H9 (cell line): ENCODE results near the gene BDH1. TPM values are rescaled to one million over a fixed set of nuclear protein-coding genes. Genes with fewer than 3 reads are reported as not detected.

Experiments used
- DNase-seq: peaks from one replicate; pipeline ENCODE4 v3.0.0-alpha.2; 2017
- H2AFZ ChIP-seq: one replicate; pipeline ENCODE4 v1.6.1; 2013; ENCODE audit warnings: mild to moderate bottlenecking, low read length, control low read depth, moderate library complexity
- H2AK5ac ChIP-seq: 2 replicates; pipeline ENCODE4 v1.6.1; 2013; ENCODE audit warnings: low read length, control low read depth, mixed read lengths; ENCODE audit not compliant: insufficient read length
- H2BK120ac ChIP-seq: one replicate; pipeline ENCODE4 v1.6.1; 2013; ENCODE audit warnings: low read depth, mild to moderate bottlenecking, low read length, control low read depth, inconsistent platforms; ENCODE audit not compliant: poor library complexity, severe bottlenecking
- H2BK12ac ChIP-seq: 2 replicates; pipeline ENCODE4 v1.6.1; 2013; ENCODE audit warnings: low read length, control low read depth, mixed read lengths, low read depth; ENCODE audit not compliant: insufficient read length
- H2BK15ac ChIP-seq: 2 replicates; pipeline ENCODE4 v1.6.1; 2013; ENCODE audit warnings: low read depth, low read length, control low read depth
- H2BK20ac ChIP-seq: one replicate; pipeline ENCODE4 v1.6.1; 2013; ENCODE audit warnings: low read depth, mild to moderate bottlenecking, low read length, control low read depth, inconsistent platforms; ENCODE audit not compliant: poor library complexity, severe bottlenecking
- H2BK5ac ChIP-seq: 2 replicates; pipeline ENCODE4 v1.6.1; 2013; ENCODE audit warnings: low read length, control low read depth, mixed read lengths; ENCODE audit not compliant: insufficient read length
- H3K14ac ChIP-seq: 2 replicates; pipeline ENCODE4 v1.6.1; 2013; ENCODE audit warnings: low read length, control low read depth; ENCODE audit not compliant: insufficient read depth
- H3K18ac ChIP-seq: 2 replicates; pipeline ENCODE4 v1.6.1; 2013; ENCODE audit warnings: low read depth, mild to moderate bottlenecking, mixed read lengths, low read length, control low read depth; ENCODE audit not compliant: insufficient read length
- H3K23ac ChIP-seq: 2 replicates; pipeline ENCODE4 v1.6.1; 2013; ENCODE audit warnings: low read length, control low read depth, mixed read lengths, low read depth; ENCODE audit not compliant: insufficient read length
- H3K23me2 ChIP-seq: 2 replicates; pipeline ENCODE4 v1.6.1; 2013; ENCODE audit warnings: low read depth, mild to moderate bottlenecking, mixed read lengths, low read length, control low read depth; ENCODE audit not compliant: insufficient read length, poor library complexity, severe bottlenecking
- H3K27ac ChIP-seq: 2 replicates; pipeline ENCODE4 v1.5.1; 2013; ENCODE audit warnings: low read length, control low read depth, mixed read lengths, low read depth; ENCODE audit not compliant: insufficient read length
- H3K27me3 ChIP-seq: 2 replicates; pipeline ENCODE4 v1.6.1; 2013; ENCODE audit warnings: low read length, control low read depth, inconsistent platforms; ENCODE audit not compliant: insufficient read depth
- H3K4ac ChIP-seq: 2 replicates; pipeline ENCODE4 v1.6.1; 2013; ENCODE audit warnings: low read depth, mild to moderate bottlenecking, control low read depth, inconsistent platforms, low read length, moderate library complexity
- H3K4me1 ChIP-seq: 2 replicates; pipeline ENCODE4 v1.6.1; 2013; ENCODE audit warnings: low read length, control low read depth, inconsistent platforms; ENCODE audit not compliant: insufficient read depth
- H3K4me2 ChIP-seq: 2 replicates; pipeline ENCODE4 v1.6.1; 2013; ENCODE audit warnings: low read length, control low read depth, mixed read lengths; ENCODE audit not compliant: insufficient read length, insufficient read depth
- H3K56ac ChIP-seq: 2 replicates; pipeline ENCODE4 v1.6.1; 2013; ENCODE audit warnings: low read depth, mild to moderate bottlenecking, mixed read lengths, low read length, control low read depth; ENCODE audit not compliant: insufficient read length
- H3K79me1 ChIP-seq: 2 replicates; pipeline ENCODE4 v1.6.1; 2013; ENCODE audit warnings: low read depth, mild to moderate bottlenecking, moderate library complexity, low read length, control low read depth, inconsistent platforms; ENCODE audit not compliant: insufficient read depth, poor library complexity, severe bottlenecking
- H3K79me2 ChIP-seq: 2 replicates; pipeline ENCODE4 v1.6.1; 2013; ENCODE audit warnings: low read length, control low read depth, inconsistent platforms; ENCODE audit not compliant: insufficient read depth
- H3K9ac ChIP-seq: 2 replicates; pipeline ENCODE4 v1.6.1; 2013; ENCODE audit warnings: low read length, control low read depth, mixed read lengths; ENCODE audit not compliant: insufficient read length; ENCODE audit errors: extremely low read depth
- H3K9me3 ChIP-seq: one replicate; pipeline ENCODE4 v1.6.1; 2013; ENCODE audit warnings: low read depth, low read length, inconsistent platforms; ENCODE audit not compliant: control insufficient read depth
- H3T11ph ChIP-seq: one replicate; pipeline ENCODE4 v1.6.1; 2013; ENCODE audit warnings: mild to moderate bottlenecking, low read length, control low read depth, inconsistent platforms
- H4K20me1 ChIP-seq: one replicate; pipeline ENCODE4 v1.6.1; 2013; ENCODE audit not compliant: control insufficient read depth, insufficient read length, insufficient read depth
- H4K5ac ChIP-seq: 2 replicates; pipeline ENCODE4 v1.6.1; 2013; ENCODE audit warnings: low read depth, mild to moderate bottlenecking, mixed read lengths, low read length, control low read depth; ENCODE audit not compliant: insufficient read length
- H4K8ac ChIP-seq: replicated peaks from 2 replicates; pipeline ENCODE4 v1.6.1; 2013; ENCODE audit warnings: low read length, control low read depth, mixed read lengths, low read depth; ENCODE audit not compliant: insufficient read length
- H4K91ac ChIP-seq: 2 replicates; pipeline ENCODE4 v1.6.1; 2013; ENCODE audit warnings: low read depth, mild to moderate bottlenecking, moderate library complexity, mixed read lengths, low read length, control low read depth; ENCODE audit not compliant: insufficient read length
- H3K27ac Mint-ChIP-seq, 3 experiments: 2 replicates in 2 of 3; 3 replicates in 1 of 3; pipeline ENCODE4 v1.8.0; 2020 to 2021; ENCODE audit warnings: mixed read lengths in 3 of 3, mild to moderate bottlenecking in 1 of 3, moderate library complexity in 1 of 3
- H3K27me3 Mint-ChIP-seq: 2 replicates; pipeline ENCODE4 v1.8.0; 2021; ENCODE audit warnings: low read depth, mild to moderate bottlenecking, moderate library complexity, mixed read lengths
- H3K36me3 Mint-ChIP-seq, 3 experiments: 2 replicates in 2 of 3; 3 replicates in 1 of 3; pipeline ENCODE4 v1.8.0; 2020 to 2021; ENCODE audit warnings: low read depth in 3 of 3, mixed read lengths in 3 of 3; ENCODE audit not compliant: insufficient read depth in 1 of 3
- H3K4me1 Mint-ChIP-seq, 2 experiments: 2 replicates each; pipeline ENCODE4 v1.8.0; 2020; ENCODE audit warnings: mixed read lengths in 2 of 2
- H3K4me3 Mint-ChIP-seq, 2 experiments: 2 replicates in 1 of 2; 3 replicates in 1 of 2; pipeline ENCODE4 v1.8.0; 2020 to 2021; ENCODE audit warnings: mild to moderate bottlenecking in 2 of 2, mixed read lengths in 2 of 2, moderate library complexity in 1 of 2
- H3K9me3 Mint-ChIP-seq, 2 experiments: 2 replicates in 1 of 2; 3 replicates in 1 of 2; pipeline ENCODE4 v1.8.0; 2020; ENCODE audit warnings: mild to moderate bottlenecking in 2 of 2, mixed read lengths in 2 of 2, moderate library complexity in 1 of 2
- CTCF ChIP-seq: fragments of 200-600 bp; sonication (generic); conservative IDR thresholded peaks from 3 replicates; pipeline ENCODE4 v1.8.0; 2021; ENCODE audit warnings: antibody characterized with exemption, mild to moderate bottlenecking
- WGBS: extraction: QIAGEN DNeasy Blood & Tissue Kit; methylation state at CpG from one replicate; pipeline ENCODE4 v1.1.7; 2013; ENCODE audit warnings: missing lambda C conversion rate, low lambda C conversion rate, mixed read lengths; ENCODE audit not compliant: insufficient read length; ENCODE audit errors: extremely low coverage; 5-methylcytosine and 5-hydroxymethylcytosine counted together
- total RNA-seq: library from RNA; stranded (reverse); gene quantifications from 2 replicates; pipeline ENCODE4 v1.2.1, GENCODE V29; 2021

BDH1 gene
- total RNA-seq, 1 experiment from 2014 or later, result 23.8 TPM

- H3K4me3 Mint-ChIP-seq, result no peak overlapping the region
These were observed 79.7 kb downstream of the BDH1 start for GRCh38 chr3:197475997-197476525.

More at GRCh38 chr3:197475997-197476525, 79.7 kb downstream of the BDH1 start:
- Mint-ChIP-seq H3K36me3 (peaks cover 0 to 3% (median 3%) of the 10 kb centered on the region in 3 experiments; a peak in 1 of 7 replicates), H3K4me1 (peaks cover 19 to 25% of the 10 kb centered on the region in 2 experiments), H3K27ac (no peak overlapping the region), H3K27me3 (peaks cover 15% of the 10 kb centered on the region), H3K9me3 (no peaks in the 10 kb centered on the region)
- H3K79me2 ChIP-seq, result no peaks in the 10 kb centered on the region
- no peak overlapping the region for H4K5ac ChIP-seq
- no peak overlapping the region for H3K9ac ChIP-seq
- TF ChIP-seq CTCF, result no peak
- no peak overlapping the region for H3K27ac ChIP-seq
- no peak overlapping the region for H3K56ac ChIP-seq
- no peak overlapping the region for H3K23ac ChIP-seq
- H3K14ac ChIP-seq, result no peak overlapping the region
- no peak overlapping the region for H3K4me2 ChIP-seq
- H3T11ph ChIP-seq, result no peak overlapping the region
- peaks cover 1% of the 10 kb centered on the region; the same call in 1 of the 2 replicates for H3K4me1 ChIP-seq
- no peak overlapping the region for H4K91ac ChIP-seq
- H4K8ac ChIP-seq, result no peak overlapping the region
- H3K4ac ChIP-seq, result no peak overlapping the region
- H2BK20ac ChIP-seq, result no peak overlapping the region
- H2AK5ac ChIP-seq, result no peak overlapping the region
- H3K18ac ChIP-seq, result no peak overlapping the region
- no peaks in the 10 kb centered on the region for H3K79me1 ChIP-seq
- H2AFZ ChIP-seq, result no peak overlapping the region
- H2BK5ac ChIP-seq, result no peak overlapping the region
- no peaks in the 10 kb centered on the region for H3K27me3 ChIP-seq
- no CpG with 5 or more reads among the region's 5 CpGs for WGBS
- no peaks in the 10 kb centered on the region for H3K23me2 ChIP-seq
- H2BK15ac ChIP-seq, result no peak overlapping the region
- H3K9me3 ChIP-seq, result no peaks in the 10 kb centered on the region
- no peak for DNase-seq
- H2BK120ac ChIP-seq, result no peak overlapping the region
- H4K20me1 ChIP-seq, result no peaks in the 10 kb centered on the region
- no peak overlapping the region for H2BK12ac ChIP-seq
